A204.1 (cell line): ENCODE results near the gene BMP8A.

Source experiments
- FAIRE-seq: peaks from 2 replicates; lab custom pipeline; 2012; peaks lifted over from hg19 to GRCh38; lab: Jason Lieb, UNC

Gene BMP8A

DNA sequence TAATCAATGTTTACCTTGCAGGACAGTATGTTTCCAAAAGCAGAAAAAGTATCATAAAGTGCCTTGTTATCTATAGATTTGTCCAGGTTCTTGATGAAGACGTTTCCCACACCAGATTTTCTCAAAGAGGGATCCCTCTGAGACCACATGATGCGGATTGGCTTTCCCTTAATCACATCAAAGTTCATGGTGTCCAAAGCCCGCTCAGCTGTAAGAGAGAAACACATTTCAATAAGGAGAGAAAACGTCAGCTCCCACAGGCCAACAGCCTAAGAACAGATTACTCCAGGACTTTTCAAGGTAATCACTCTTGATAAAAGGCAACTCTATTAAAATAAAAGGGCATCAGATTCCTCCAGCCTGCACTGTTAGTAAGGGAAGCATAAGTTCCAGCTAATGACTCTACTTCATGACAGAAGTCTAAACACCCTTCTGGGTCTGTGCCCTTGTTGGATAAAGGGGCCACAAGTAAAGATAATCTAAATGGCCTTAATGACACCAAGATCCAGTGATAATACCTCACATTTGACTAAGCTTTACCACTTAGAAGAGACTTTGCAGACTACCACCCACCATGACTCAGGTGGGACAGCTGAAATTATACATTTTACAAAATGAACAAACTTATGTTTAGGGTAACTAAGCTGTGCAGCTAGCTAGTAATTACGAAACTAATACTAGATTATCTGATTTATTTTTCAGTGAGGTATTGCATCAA, 81.1 kb downstream of the BMP8A start:
- FAIRE-seq: no peak

- FAIRE-seq: no peak
Measured at GRCh38 chr1:39573097-39573465, 81.6 kb downstream of the BMP8A start.

DNA sequence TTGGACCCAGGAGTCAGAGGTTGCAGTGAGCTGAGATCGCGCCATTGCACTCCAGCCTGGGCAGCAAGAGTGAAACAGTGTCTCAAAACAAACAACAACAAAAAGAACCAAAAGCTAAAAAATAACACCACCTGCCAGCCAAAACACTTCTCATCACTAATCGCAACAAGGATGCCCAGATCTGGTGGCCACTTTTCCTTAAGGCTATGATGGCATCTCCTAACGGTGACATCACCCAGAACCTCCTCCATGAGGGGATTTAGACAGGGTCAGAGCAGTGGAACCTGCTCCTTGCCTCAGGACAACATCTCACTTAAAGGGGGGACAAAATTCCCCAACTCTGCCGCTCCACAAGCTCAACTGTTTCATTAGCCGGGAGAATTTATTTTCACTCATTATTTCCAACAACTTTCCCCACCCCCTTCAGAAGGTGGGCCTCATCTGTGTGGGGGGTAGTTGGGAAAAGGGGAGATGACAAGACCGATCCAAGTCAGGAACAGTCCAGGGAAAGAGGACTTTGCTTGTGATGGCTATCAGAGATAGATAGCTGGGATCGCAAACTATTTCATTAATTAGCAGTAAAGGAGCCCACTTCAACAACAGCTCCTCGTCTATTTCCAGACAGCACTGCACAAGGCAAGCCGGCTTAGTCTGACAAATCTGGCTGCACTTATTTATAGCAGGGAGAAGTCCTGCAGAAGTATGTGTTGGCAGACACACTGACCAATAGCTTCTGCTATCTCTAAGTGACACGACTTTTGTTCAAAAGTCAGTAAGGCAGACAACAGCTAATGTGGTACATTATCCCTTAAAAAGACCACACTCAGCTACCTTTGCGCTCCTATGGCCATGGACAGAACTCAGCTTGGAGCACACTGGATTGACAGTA, 82.5 kb downstream of the BMP8A start:
- FAIRE-seq: no peak

- FAIRE-seq: no peak
Measured at GRCh38 chr1:39574646-39575045, 83.2 kb downstream of the BMP8A start.
